ENCODE results near the gene GTF3C1. TPM values are rescaled to one million over a fixed set of nuclear protein-coding genes. Genes with fewer than 3 reads are reported as not detected.

Gene GTF3C1
- total RNA-seq, 4 donors from 2014 or later = 118 to 257 (median 156) TPM

DNA sequence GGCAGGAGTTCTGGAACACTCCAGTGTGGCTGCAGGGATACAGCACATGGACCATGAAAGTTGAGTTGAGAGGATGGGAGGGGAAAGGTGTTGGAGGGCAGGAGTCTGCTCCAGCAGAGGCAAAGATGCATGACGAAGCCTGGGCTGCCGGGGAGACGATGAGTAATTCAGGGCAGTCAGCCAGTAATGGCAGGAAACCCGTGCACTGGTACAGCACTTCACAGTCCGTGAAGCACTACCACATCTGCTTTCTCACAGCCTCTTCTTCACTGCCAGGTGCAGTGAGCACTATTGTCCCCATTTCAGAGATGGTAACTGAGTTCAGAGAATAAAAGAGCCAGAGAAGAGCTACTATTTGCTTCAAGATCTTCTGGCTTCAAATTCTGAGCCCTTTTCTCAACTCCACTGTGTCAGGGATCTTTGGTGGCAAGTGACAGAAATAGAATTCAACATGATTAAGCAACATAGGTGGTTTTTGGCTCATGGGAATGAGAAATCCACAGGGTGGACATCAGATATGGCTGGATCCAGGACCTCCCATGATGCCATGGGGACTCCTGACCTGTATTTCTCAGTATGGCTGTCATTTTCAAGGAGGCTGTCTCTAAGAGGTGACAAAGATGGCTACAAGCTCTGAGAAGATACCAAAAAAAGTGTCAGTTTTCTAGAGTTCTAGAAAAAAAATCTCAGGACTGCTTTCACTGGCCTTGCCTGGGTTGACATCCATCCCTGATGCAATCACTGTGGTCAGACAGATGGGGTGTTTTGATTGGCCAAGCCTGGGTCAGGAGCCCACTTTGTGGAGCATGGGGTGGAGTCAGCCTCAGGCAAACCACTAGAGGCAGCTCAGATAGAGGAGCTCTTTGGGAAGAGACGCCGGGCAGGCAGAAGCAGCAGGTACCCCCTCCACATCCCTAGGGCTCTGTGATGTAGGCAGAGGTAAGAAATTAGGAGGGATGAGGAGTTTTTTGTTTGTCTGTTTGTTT lies 123.0 kb downstream of the GTF3C1 start:
- peak; percentile 33 to 84 for DNase-seq (ENCODE audit: low spot score in 2 of 2)
- 20 to 27% methylated on average over 7 of the region's 7 CpGs for WGBS, 2 donors
- no peak overlapping the region for H3K4me3 ChIP-seq (ENCODE audit: low read depth, poor library complexity, severe bottlenecking)
- intact Hi-C loops (cut with DNase I; ENCODE audit: low total_unique reads) = no loop called here
- TF ChIP-seq, protein P1, sequence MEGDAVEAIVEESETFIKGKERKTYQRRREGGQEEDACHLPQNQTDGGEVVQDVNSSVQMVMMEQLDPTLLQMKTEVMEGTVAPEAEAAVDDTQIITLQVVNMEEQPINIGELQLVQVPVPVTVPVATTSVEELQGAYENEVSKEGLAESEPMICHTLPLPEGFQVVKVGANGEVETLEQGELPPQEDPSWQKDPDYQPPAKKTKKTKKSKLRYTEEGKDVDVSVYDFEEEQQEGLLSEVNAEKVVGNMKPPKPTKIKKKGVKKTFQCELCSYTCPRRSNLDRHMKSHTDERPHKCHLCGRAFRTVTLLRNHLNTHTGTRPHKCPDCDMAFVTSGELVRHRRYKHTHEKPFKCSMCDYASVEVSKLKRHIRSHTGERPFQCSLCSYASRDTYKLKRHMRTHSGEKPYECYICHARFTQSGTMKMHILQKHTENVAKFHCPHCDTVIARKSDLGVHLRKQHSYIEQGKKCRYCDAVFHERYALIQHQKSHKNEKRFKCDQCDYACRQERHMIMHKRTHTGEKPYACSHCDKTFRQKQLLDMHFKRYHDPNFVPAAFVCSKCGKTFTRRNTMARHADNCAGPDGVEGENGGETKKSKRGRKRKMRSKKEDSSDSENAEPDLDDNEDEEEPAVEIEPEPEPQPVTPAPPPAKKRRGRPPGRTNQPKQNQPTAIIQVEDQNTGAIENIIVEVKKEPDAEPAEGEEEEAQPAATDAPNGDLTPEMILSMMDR (IDR thresholded peaks at IDR 0.05) = no peak
- no peak for TF ChIP-seq POLR2A (IDR thresholded peaks at IDR 0.05)

DNA sequence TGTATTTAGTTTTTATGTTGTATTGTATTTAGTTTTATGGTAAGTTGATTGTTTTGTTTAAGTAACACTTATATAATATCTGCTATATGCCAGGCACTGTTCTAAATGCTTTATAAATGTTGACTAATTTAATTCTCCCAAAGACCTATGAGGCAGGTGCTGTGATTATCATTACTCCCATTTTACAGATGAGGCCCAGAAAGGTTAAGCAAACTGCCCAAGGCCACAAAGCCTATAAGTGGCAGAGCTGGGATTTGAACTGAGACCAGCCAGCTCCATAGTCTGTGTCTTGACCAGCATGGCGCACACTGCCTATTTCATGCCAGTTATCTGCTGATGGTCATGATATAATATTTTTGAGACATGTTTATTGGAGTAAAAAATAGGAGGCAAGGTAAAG lies 123.8 kb downstream of the GTF3C1 start:
- no peak for DNase-seq (ENCODE audit: low spot score in 2 of 2)
- intact Hi-C loops (cut with DNase I; ENCODE audit: low total_unique reads) = no loop called here
- no peak for TF ChIP-seq POLR2A (IDR thresholded peaks at IDR 0.05)
- TF ChIP-seq, protein P1 (IDR thresholded peaks at IDR 0.05) = no peak
- 96 to 100% methylated on average over 1 of the region's 1 CpG for WGBS, 2 donors
- H3K4me3 ChIP-seq (ENCODE audit: low read depth, poor library complexity, severe bottlenecking) = no peak overlapping the region

DNA sequence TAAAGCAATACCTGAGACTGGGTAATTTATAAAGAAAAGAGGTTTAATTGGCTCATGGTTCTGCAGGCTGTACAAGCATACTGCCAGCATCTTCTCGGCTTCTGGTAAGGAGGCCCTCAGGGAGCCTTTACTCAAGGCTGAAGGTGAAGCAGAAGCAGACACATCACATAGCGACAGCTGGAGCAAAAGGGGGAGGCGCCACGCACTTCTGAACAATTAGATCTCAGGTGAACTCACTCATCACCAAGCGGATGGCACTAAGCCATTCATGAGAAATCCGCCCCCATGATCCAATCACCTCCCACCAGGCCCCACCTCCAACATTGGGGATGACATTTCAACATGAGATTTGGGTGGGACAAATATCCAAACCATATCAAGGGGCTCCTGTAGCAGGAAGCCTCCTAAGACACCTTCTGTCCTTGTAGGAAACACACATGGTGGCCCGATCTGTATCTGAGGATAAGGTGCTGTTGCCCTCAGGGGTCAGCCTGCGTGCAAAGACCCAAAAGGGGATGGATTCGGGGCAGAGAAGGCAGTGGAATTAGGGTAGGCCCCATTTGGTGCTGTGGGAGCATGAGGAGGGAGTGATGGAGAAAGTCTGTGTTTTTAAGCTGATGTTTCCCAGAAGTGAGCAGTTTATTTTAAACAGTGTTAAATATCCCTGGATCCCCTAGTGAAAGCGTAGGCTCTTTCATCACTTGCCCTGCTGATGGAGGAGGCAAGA lies 124.8 kb downstream of the GTF3C1 start:
- 88 to 93% methylated on average over 10 of the region's 10 CpGs for WGBS, 2 donors
- DNase-seq (ENCODE audit: low spot score in 2 of 2) = peak; percentile 5 to 58
- intact Hi-C loops (cut with DNase I; ENCODE audit: low total_unique reads) = no loop called here
- H3K4me3 ChIP-seq (ENCODE audit: low read depth, poor library complexity, severe bottlenecking) = no peak overlapping the region
- TF ChIP-seq, protein P1 (IDR thresholded peaks at IDR 0.05) = no peak
- no peak for TF ChIP-seq POLR2A (IDR thresholded peaks at IDR 0.05)

DNA sequence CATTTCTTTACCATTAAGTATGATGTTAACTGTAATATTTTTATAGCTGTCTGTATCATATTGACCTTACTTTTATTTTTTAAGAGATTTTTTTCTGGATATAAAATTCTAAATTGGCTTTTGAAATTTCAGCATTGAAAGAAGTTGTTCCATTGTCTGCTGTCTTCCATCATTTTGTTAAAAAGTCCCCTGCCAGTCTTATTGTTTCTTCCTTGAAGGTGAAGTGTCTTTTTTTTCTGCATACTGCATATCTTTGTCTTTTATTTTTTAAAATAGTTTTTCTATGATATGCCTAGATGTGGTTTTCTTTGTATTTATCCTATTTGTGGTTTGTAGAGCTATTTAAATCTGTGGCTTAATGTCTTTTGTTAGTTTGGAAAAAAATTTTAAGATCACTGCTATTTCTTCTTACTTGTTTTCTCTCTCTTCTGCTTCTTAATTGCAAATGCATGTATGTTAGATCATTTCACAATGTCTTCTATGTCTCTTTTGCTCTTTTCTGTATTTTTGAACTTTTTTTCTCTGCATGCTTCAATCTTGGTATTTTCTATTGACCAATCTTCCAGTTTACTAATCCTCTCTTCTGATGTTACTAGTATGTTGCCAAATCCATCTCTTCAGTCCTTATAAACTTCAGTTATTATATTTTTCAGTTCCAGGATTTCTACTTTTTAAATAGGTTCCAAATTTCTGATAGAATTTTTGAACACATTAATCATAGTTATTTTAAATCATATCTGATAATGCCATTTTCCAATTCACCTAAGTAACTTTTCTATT lies 127.6 kb downstream of the GTF3C1 start:
- no peak for TF ChIP-seq POLR2A (IDR thresholded peaks at IDR 0.05)
- TF ChIP-seq, protein P1 (IDR thresholded peaks at IDR 0.05) = no peak
- no peak for DNase-seq (ENCODE audit: low spot score in 2 of 2)
- intact Hi-C loops (cut with DNase I; ENCODE audit: low total_unique reads) = no loop called here
- H3K4me3 ChIP-seq (ENCODE audit: low read depth, poor library complexity, severe bottlenecking) = no peak overlapping the region

DNA sequence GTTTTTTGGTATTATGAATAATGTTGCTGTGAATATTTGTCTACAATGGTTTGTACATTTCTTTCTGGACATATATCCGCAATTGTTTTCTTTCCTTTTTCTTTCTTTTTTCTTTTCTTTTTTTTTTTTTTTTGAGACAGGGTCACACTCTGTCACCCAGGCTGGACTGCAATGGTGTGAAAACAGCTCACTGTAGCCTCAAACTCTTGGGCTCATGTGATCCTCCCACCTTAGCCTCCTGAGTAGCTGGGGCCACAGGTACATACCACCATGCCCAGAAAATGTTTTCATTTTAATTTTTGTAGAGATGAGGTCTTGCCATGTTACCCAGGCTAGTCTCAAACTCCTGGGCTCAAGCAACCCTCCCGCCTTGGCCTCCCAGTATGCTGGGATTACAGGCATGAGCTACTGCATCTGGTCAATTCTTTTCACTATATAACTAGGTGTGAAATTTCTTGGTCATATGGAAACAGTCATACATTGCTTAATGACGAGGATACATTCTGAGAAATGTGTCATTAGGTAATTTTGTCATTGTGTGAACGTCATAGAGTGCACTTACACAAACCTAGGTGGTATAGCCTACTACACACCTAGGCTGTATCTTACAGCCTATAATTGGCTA lies 132.6 kb downstream of the GTF3C1 start:
- TF ChIP-seq, protein P1 (IDR thresholded peaks at IDR 0.05) = no peak
- no peak for TF ChIP-seq POLR2A (IDR thresholded peaks at IDR 0.05)
- intact Hi-C loops (cut with DNase I; ENCODE audit: low total_unique reads) = no loop called here
- DNase-seq (ENCODE audit: low spot score in 2 of 2) = no peak
- WGBS, 2 donors = 87 to 89% methylated on average over 4 of the region's 4 CpGs
- no peak overlapping the region for H3K4me3 ChIP-seq (ENCODE audit: low read depth, poor library complexity, severe bottlenecking)
